Transverse colon (tissue), 4 donors: ENCODE data around the gene CALML3. TPM values are rescaled to one million over a fixed set of nuclear protein-coding genes. Genes with fewer than 3 reads are reported as not detected.

Experiments used
- DNase-seq: peaks from one replicate; pipeline ENCODE4 v3.0.0-alpha.2; 2019
- H3K27ac ChIP-seq, 4 donors: fragments of 200-600 bp; sonication (generic); 2 replicates each; pipeline ENCODE4 v1.5.1; 2016 to 2018; ENCODE audit warnings: inconsistent platforms in 4 of 4
- H3K27me3 ChIP-seq: fragments of 200-600 bp; sonication (generic); 2 replicates; pipeline ENCODE4 v1.5.1; 2017; ENCODE audit warnings: inconsistent platforms
- H3K36me3 ChIP-seq, 4 donors: fragments of 200-600 bp; sonication (generic); 2 replicates each; pipeline ENCODE4 v1.5.1; 2017 to 2019; ENCODE audit warnings: inconsistent platforms in 4 of 4
- H3K4me1 ChIP-seq, 4 donors: fragments of 200-600 bp; sonication (generic); 2 replicates each; pipeline ENCODE4 v1.5.1; 2017 to 2020; ENCODE audit warnings: inconsistent platforms in 4 of 4
- H3K4me3 ChIP-seq, 4 donors: fragments of 200-600 bp; sonication (generic); 1 replicate in 1 of 4; 2 replicates in 3 of 4; pipeline versions ENCODE4 v1.5.1 to v1.6.1; 2017 to 2019; ENCODE audit warnings: inconsistent platforms in 4 of 4
- H3K9me3 ChIP-seq, 2 donors: fragments of 200-600 bp; sonication (generic); 2 replicates each; pipeline ENCODE4 v1.5.1; 2017 to 2019; ENCODE audit warnings: inconsistent platforms in 2 of 2
- CTCF ChIP-seq, 5 experiments: fragments of 200-600 bp in 3 of 5; fragments of 450-650 bp in 2 of 5; sonication (generic) in 3 of 5; IDR thresholded peaks; 1 replicate in 2 of 5; 2 replicates in 3 of 5; pipeline ENCODE4 v1.5.1; 2016 to 2017; ENCODE audit warnings: antibody characterized with exemption in 5 of 5, inconsistent platforms in 3 of 5, mild to moderate bottlenecking in 2 of 5, moderate library complexity in 1 of 5
- EP300 ChIP-seq: sonication (generic); formaldehyde crosslinking; IDR thresholded peaks from one replicate; pipeline ENCODE4 v1.6.1; 2017; ENCODE audit warnings: antibody characterized with exemption, low read depth
- POLR2A ChIP-seq: fragments of 450-650 bp; IDR thresholded peaks from one replicate; pipeline ENCODE4 v1.6.1; 2016; ENCODE audit warnings: antibody characterized with exemption, mild to moderate bottlenecking, moderate library complexity
- POLR2AphosphoS5 ChIP-seq, 3 donors: sonication (generic); formaldehyde crosslinking; IDR thresholded peaks; one replicate each; pipeline ENCODE4 v1.6.1; 2016; ENCODE audit warnings: antibody characterized with exemption in 3 of 3
- WGBS, 2 donors: methylation state at CpG; one replicate each; pipeline ENCODE4 v1.1.5; 2018; ENCODE audit warnings: low coverage in 1 of 2; 5-methylcytosine and 5-hydroxymethylcytosine counted together
- in situ Hi-C, 4 donors: fragments of 200-750 bp; cut with MboI; loops; one replicate each; pipeline versions ENCODE4 v1.15.0 to v1.15.1; 2017; ENCODE audit warnings: low sequenced_read_pairs in 3 of 4, low pct_ligation_motif_present in 1 of 4, low pct_unique_long_range_greater_than_20kb in 1 of 4
- intact Hi-C: fragments of 100-400 bp; cut with DNase I; formaldehyde crosslinking; loops from one replicate; pipeline ENCODE4 v1.15.1; 2023; ENCODE audit warnings: low total_unique reads
- total RNA-seq, 4 donors: library from RNA; depleted of rRNA; stranded (reverse); fragments of >200 nt; gene quantifications; one replicate each; pipeline ENCODE4 v1.1.0, GENCODE V29; 2016

CALML3 gene
- total RNA-seq, 4 donors from 2014 or later: not detected

- H3K9me3 ChIP-seq: no peaks in the 10 kb centered on the region
- no peak for TF ChIP-seq POLR2AphosphoS5 (IDR thresholded peaks at IDR 0.05)
- no peak for TF ChIP-seq CTCF (IDR thresholded peaks at IDR 0.05)
- TF ChIP-seq EP300: no peak
- TF ChIP-seq POLR2A: no peak
- in situ Hi-C loops (no loop called here), intact Hi-C loops (no loop called here)
- no peak overlapping the region for H3K4me3 ChIP-seq
- no peaks in the 10 kb centered on the region for H3K36me3 ChIP-seq
- H3K27me3 ChIP-seq: no peaks in the 10 kb centered on the region
- DNase-seq: no peak
- H3K27ac ChIP-seq: no peak overlapping the region
- WGBS, 2 donors: 86 to 90% methylated on average over 2 to 16 of the region's 16 CpGs
- peaks cover 0 to 27% (median 26%) of the 10 kb centered on the region in 4 donors for H3K4me1 ChIP-seq
Observed at GRCh38 chr10:5514226-5514850, 10.4 kb upstream of the CALML3 start.

GRCh38 chr10:5515948-5516761 lies 8.6 kb upstream of the CALML3 start:
- peaks cover 0 to 27% (median 26%) of the 10 kb centered on the region in 4 donors for H3K4me1 ChIP-seq
- in situ Hi-C loops (no loop called here), intact Hi-C loops (no loop called here)
- H3K27ac ChIP-seq: no peak overlapping the region
- no peak overlapping the region for H3K4me3 ChIP-seq
- no peaks in the 10 kb centered on the region for H3K36me3 ChIP-seq
- TF ChIP-seq POLR2A: no peak
- TF ChIP-seq CTCF (IDR thresholded peaks at IDR 0.05): no peak
- no peak for TF ChIP-seq POLR2AphosphoS5 (IDR thresholded peaks at IDR 0.05)
- 47 to 70% methylated on average over 5 to 10 of the region's 10 CpGs for WGBS, 2 donors
- no peaks in the 10 kb centered on the region for H3K27me3 ChIP-seq
- no peaks in the 10 kb centered on the region for H3K9me3 ChIP-seq
- DNase-seq: no peak

- Histone ChIP-seq H3K27me3 (no peaks in the 10 kb centered on the region), H3K4me3 (no peak overlapping the region), H3K4me1 (peaks cover 0 to 27% (median 26%) of the 10 kb centered on the region in 4 donors), H3K9me3 (no peaks in the 10 kb centered on the region), H3K36me3 (no peaks in the 10 kb centered on the region), H3K27ac (peak overlapping the region; percentile 44 to 74 (median 70))
- no peak for DNase-seq
- no peak for TF ChIP-seq POLR2AphosphoS5 (IDR thresholded peaks at IDR 0.05)
- no peak for TF ChIP-seq CTCF (IDR thresholded peaks at IDR 0.05)
- TF ChIP-seq EP300: no peak
- no peak for TF ChIP-seq POLR2A
- in situ Hi-C loops (no loop called here), intact Hi-C loops (no loop called here)
- WGBS, 2 donors: 26 to 36% methylated on average over 5 of the region's 5 CpGs
Observed at GRCh38 chr10:5517546-5517945, 7.2 kb upstream of the CALML3 start.

- in situ Hi-C loops (no loop called here), intact Hi-C loops (no loop called here)
- 30 to 48% methylated on average over 5 of the region's 5 CpGs for WGBS, 2 donors
- TF ChIP-seq POLR2AphosphoS5 (IDR thresholded peaks at IDR 0.05) (no peak), CTCF (IDR thresholded peaks at IDR 0.05) (no peak), POLR2A (no peak), EP300 (no peak)
- Histone ChIP-seq H3K4me3 (no peak overlapping the region), H3K36me3 (no peaks in the 10 kb centered on the region), H3K4me1 (peaks cover 0 to 27% (median 26%) of the 10 kb centered on the region in 4 donors), H3K27me3 (no peaks in the 10 kb centered on the region), H3K27ac (peak overlapping the region; percentile 44 to 74 (median 70)), H3K9me3 (no peaks in the 10 kb centered on the region)
- DNase-seq: peak; percentile 42
Observed at GRCh38 chr10:5518143-5518542, 6.6 kb upstream of the CALML3 start.
